Lower leg skin (tissue), 3 donors: ENCODE data around the gene WBP11.

Experiments
- POLR2A ChIP-seq, 2 donors: fragments of 450-650 bp; IDR thresholded peaks; one replicate each; pipeline ENCODE4 v1.6.1; 2016 to 2017; ENCODE audit warnings: antibody characterized with exemption in 2 of 2, mild to moderate bottlenecking in 1 of 2, moderate library complexity in 1 of 2
- TF ChIP-seq, protein P1 (sequence below), 3 donors: fragments of 450-650 bp; IDR thresholded peaks; one replicate each; pipeline ENCODE4 v1.5.1; 2016; ENCODE audit warnings: antibody characterized with exemption in 3 of 3, mild to moderate bottlenecking in 3 of 3, moderate library complexity in 2 of 3

DNA sequence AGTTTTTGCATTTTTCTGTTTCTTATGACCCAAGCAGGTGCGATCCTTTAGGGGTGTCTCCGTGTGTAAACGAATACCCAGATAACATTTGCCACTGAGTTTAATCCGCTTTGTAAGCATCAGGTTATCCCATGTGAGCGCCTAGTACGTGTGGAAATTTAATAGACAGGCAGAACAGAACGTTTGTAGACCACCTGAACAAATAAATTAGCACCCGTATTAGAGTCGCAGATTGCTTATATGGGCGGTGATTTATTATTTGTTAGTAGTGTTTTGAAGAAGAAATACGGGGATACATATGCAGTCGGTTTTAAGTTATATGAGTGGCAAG, 517 bp upstream of the WBP11 start:
- TF ChIP-seq, protein P1, sequence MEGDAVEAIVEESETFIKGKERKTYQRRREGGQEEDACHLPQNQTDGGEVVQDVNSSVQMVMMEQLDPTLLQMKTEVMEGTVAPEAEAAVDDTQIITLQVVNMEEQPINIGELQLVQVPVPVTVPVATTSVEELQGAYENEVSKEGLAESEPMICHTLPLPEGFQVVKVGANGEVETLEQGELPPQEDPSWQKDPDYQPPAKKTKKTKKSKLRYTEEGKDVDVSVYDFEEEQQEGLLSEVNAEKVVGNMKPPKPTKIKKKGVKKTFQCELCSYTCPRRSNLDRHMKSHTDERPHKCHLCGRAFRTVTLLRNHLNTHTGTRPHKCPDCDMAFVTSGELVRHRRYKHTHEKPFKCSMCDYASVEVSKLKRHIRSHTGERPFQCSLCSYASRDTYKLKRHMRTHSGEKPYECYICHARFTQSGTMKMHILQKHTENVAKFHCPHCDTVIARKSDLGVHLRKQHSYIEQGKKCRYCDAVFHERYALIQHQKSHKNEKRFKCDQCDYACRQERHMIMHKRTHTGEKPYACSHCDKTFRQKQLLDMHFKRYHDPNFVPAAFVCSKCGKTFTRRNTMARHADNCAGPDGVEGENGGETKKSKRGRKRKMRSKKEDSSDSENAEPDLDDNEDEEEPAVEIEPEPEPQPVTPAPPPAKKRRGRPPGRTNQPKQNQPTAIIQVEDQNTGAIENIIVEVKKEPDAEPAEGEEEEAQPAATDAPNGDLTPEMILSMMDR (IDR thresholded peaks at IDR 0.05): no peak
- TF ChIP-seq POLR2A (IDR thresholded peaks at IDR 0.05): no peak
